OCI-LY7 (cell line): ENCODE measurements around the gene EHBP1.

ENCODE experiments used
- CTCF ChIP-seq: fragments of 200-600 bp; sonication (generic); conservative IDR thresholded peaks from 2 replicates; pipeline ENCODE4 v1.5.1; 2014; ENCODE audit warnings: mild to moderate bottlenecking, antibody characterized with exemption, low read length, moderate library complexity, mixed read lengths
- EZH2phosphoT487 ChIP-seq: fragments of 200-600 bp; sonication (generic); IDR thresholded peaks from 2 replicates; pipeline ENCODE4 v1.6.1; 2018; ENCODE audit warnings: low read depth, borderline replicate concordance, mild to moderate bottlenecking, mixed run types, antibody characterized with exemption, low read length, moderate library complexity, mixed read lengths

- no peak for TF ChIP-seq CTCF
- no peak for TF ChIP-seq EZH2phosphoT487
Measured at GRCh38 chr2:63015389-63015788, 309.9 kb downstream of the EHBP1 start.
